Activated naive CD8-positive, alpha-beta T cell treated with anti-CD3 and anti-CD28 coated beads, Interleukin-2, amount 50 U/mL, for 16 hours (primary cell): ENCODE data around the gene MCMBP.
"Not testable (repeated sequence)": the region's sequence is repeated elsewhere in the genome, so short reads cannot be mapped to it uniquely, and the experiment has no call there.

Source experiments
- DNase-seq: peaks from one replicate; pipeline ENCODE4 v3.0.0-alpha.2; 2020; ENCODE audit warnings: low read depth, low spot score

MCMBP gene

DNA sequence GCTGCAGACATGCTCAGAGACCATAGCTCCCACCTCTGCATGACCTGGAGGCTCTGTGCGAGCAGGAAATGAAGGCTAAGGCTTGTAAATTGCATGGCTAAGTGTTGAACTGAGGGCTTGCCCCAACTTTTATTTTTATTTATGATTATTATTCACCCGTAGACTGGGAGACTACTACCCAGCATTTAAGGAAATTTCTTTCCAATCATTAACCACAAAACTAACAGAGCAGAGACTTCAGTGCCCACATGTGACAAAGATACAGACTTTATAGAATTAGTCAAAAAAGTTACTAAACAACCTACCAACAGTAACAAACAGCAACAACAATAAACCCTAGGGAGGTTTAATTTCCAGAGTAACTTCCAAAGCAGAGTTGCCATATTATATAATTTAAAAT, 39.7 kb downstream of the MCMBP start:
- DNase-seq, result no peak

DNA sequence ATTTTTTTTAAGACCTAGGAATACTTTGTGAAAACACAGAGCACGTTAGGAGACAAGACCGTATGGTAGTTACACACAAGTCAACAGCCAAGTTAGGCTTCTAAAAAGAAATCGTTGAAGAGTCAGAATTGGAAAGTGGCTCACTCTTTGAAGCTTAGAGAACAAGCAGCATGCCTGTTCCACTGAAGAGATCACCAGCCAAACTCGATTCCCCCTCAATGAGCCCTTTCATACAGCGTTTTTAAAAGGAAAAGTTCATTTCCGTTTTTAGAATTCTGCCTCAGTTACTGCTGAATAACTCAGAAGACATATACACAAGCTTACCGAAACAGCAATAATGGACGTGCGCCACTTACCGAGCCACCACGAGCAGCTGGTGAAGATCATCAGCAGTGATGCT, 41.0 kb downstream of the MCMBP start:
- no peak for DNase-seq

DNA sequence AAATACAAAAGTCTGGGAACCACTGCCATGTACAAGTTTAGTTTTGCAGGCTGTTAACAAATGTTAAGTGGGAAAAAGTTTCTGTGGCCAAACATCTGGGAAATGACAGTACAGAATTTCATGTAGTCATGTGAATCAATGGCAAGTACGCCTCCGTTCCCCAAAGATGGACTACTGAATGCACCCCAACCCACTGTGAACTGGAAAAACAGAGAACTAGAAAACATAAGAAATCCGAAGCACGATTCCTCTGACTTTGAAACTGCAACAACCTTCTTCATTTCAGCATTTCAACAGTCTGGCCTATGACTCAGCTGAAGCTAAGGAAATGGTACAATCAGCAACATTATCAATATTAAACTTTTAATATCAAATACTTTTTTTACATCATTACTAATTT, 41.8 kb downstream of the MCMBP start:
- no peak for DNase-seq

- DNase-seq, result no peak
These were observed 43.2 kb downstream of the MCMBP start for GRCh38 chr10:119829429-119829828.

DNA sequence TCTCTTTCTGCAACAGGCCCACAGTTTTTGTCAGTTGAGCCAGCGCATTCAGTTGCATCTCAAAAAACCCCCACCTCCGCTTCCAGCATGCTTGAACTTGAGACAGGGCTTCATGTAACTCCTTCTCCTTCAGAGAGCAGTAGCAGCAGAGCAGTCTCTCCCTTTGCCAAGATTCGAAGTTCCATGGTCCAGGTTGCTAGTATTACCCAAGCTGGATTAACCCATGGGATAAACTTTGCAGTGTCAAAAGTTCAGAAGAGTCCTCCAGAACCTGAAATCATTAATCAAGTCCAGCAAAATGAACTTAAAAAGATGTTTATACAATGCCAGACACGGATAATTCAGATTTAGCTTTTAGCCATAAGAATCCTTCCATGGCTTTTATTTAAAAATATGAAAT, 45.2 kb downstream of the MCMBP start:
- no peak for DNase-seq

GRCh38 chr10:119826771-119827170, 45.9 kb downstream of the MCMBP start:
- DNase-seq, result no peak

DNA sequence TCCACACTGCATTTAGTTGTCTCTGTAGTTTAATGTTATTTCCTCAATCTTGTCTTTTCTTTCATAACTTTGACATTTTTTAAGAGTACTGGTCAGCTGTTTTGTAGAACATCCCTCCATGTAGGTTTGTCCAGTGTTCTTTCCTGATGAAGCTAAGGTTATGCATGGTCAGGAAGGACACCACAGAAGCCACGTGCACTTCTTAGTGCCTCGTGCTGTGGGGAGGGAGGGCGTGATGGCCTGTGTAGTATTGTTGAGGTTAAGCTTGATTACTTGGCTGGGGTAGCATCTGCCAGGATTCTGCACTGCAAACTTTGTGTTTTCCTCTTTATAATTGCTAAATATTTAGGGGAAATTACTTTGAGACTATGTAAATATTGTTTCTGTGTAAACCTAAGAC, 48.3 kb downstream of the MCMBP start:
- no peak for DNase-seq

DNA sequence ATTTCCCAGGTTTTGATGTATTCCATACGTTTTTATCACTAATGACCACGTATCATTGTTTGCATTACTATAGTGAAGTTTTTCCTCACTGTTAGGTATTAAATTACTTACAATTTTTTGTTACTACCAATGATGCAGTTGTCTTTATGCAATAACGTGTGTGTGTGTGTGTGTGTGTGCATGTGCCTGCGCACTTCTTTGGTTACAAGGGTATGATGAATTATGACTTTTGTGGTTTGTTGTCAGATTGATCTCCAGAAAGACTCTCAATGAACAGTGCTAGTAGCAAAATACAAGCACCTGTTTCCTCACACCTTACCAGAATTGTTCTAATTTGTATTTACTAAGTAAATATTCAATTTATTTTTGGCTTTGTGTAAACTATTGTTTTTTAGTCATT, 51.5 kb downstream of the MCMBP start:
- DNase-seq, result no peak

DNA sequence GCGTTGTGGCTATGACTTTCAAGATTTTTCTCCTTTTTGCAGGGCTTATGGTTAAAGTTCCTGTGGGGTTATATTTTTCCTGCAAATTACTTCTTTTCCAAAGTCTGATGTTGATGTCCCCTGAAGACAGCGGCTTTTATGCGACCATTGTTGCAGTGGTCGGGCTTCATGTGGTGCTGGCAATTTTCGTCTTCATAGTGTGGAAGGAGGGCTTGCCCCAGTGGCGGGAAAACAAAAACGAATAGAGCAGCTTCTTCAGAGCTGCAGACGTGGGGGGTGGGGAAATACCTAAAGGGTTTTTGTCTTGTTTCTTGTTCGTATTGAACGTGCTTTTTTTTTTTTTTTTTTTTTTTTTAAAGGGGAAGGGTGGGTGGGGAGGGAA, 53.8 kb downstream of the MCMBP start:
- DNase-seq, result no peak

DNA sequence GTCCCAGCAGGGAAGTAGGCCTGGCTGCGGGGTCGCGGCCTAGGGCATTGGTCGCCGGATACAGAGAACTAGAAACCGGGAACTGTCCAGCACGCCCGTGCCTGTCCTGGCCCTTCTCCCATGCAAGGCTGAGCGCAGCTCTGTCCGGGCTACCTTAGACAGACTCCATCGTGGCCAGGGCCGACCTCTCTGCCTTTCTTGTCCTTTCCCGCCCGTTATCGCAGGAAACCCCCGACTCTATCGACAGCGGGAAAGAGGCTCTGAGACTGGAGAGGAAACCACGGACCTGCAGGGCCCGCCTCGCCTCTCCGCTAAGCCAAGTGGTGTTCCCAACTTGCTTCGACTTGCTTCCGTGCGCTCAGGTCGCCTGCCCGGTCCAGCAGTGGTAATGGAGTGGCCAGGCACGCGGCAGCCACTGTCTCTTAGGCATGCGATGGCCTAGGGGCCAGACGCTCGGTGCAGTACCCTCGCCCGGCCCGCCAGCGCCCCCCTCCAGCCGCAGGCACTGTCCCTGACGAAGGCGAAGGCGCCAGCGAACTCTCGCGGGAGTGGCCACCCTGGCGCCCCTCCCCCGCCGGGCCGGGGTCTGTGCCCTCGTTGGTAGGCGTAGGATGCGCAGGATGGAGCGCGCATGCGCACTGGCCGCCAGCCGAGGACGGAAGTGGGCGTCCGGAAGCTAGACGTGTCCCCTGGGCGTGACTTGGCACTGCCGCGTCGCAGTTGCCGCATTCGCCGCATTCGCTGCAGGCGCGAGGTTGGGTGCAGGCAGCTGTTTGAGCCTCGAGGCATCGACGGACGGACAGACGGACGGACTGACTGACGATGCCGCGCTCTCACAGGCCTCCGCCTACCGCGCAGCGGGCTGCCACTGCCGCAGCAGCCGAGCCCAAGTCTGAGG, 54.4 kb downstream of the MCMBP start:
- DNase-seq, result no peak

- DNase-seq, result no peak
These were observed 57.0 kb downstream of the MCMBP start for GRCh38 chr10:119815671-119816070.

- no peak for DNase-seq
These were observed 60.0 kb downstream of the MCMBP start for GRCh38 chr10:119812684-119813083.

DNA sequence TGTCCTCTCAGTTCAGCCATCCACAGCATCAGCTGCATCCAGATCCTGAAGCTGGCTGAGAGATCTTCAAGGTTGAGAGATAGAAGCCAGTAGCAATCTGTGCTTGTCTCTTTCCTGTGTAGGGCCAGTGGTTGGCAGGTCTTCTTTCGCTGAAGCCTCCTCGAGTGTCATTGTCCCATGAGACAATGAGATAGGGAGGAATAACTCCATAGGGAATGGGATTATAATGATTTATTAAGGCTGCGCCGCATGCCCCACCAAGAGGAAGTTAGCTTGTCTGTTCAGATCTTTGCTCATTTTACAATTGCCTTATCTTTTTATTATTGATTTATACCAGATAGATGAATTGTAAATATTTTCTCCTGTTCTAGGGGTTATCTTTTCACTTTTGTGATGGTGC, 61.5 kb downstream of the MCMBP start:
- DNase-seq, result no peak

GRCh38 chr10:119807960-119808697, 64.5 kb downstream of the MCMBP start:
- DNase-seq, result no peak

DNA sequence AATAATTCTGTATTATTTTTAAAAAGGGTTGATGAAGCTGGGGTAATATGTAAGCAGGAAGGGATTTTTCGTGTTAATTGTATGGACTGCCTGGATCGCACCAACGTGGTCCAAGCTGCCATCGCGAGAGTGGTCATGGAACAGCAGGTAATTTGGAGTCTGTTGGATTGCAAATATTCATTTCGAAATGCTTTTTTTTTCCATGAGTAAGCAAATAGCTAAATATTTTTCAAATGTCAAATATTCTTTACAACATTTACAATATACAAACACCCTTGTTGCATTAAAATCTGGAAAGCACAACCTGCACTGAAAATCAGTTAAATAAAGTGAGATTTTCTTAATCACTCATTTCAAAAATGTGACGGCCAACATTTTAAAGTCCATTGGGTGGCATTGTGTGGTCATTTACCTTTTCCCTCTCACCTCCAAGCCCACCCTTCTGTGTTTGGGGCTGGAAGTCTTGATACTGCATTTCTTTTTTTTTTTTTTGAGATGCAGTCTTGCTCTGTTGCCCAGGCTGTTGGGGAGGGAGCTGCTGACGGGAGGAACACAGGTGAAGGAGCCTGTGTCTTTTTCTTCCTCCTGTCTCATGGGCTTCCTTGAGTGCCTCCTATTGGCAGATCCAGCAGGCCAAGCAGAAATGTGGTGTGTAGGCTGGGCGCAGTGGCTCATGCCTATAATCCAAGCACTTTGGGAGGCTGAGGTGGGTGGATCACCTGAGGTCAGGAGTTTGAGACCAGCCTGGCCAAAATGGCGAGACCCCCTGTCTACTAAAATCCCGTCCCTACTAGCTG, 66.1 kb downstream of the MCMBP start:
- DNase-seq, result no peak

DNA sequence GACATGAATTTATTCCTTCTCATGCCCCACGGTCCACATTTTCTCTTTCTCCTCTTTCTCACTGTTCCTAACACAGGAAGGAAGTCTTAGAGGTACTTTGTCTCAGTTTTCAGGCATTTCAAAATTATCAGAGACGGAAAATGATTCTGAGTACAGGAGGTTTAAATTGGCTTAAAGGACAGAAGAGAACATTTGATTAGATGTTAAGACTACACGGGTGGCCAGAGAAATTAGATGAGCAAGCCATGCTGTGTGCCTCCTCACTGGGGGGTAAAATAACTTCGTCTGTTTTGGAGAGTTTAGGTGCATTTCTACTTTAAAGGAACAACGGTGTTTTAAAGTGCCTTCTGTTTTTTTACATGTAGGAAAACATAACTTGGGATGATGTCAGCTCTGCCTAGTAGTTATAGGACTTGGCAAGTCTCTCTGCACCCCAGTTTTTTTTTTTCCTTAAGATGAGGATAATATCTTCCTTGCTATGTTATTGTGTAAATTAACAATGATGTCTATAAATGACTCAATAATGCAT, 66.9 kb downstream of the MCMBP start:
- no peak for DNase-seq

GRCh38 chr10:119803264-119803663, 69.4 kb downstream of the MCMBP start:
- DNase-seq, result no peak

- DNase-seq, result no peak
These were observed 70.6 kb downstream of the MCMBP start for GRCh38 chr10:119801998-119802538.

DNA sequence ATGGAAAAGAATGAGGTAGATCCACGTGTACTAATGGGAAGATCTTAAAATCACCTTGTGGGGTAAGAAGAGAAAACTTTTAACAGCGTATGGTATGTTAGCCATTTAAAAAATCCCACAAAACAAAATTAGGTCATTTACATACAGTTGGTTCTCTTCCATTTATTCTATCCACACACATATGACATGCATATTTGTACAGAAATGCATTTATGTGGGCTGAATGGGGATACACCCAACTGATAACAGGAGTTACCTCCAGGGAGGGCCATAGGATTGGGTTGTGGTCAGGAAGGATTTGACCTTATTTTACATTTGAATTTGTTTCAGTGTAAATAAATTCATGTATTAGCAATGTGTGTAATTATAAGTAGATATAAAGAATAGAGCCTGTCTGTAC, 71.5 kb downstream of the MCMBP start:
- no peak for DNase-seq

- no peak for DNase-seq
These were observed 76.6 kb downstream of the MCMBP start for GRCh38 chr10:119796039-119796438.

DNA sequence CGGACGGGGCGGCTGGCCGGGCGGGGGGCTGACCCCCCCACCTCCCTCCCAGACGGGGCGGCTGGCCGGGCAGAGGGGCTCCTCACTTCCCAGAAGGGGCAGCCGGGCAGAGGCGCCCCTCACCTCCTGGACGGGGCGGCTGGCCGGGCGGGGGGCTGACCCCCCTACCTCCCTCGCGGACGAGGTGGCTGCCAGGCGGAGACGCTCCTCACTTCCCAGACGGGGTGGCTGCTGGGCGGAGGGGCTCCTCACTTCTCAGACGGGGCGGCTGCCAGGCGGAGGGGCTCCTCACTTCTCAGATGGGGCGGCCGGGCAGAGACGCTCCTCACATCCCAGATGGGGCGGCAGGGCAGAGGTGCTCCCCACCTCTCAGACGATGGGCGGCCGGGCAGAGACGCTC, 77.5 kb downstream of the MCMBP start:
- DNase-seq, result not testable (repeated sequence)
